ENCODE measurements around the gene TMTC2. TPM values are rescaled to one million over a fixed set of nuclear protein-coding genes. Genes with fewer than 3 reads are reported as not detected.
"Not testable (repeated sequence)": the region's sequence is repeated elsewhere in the genome, so short reads cannot be mapped to it uniquely, and the experiment has no call there.

Gene TMTC2
- total RNA-seq, 1 experiment from 2014 or later = 10.8 TPM

DNA sequence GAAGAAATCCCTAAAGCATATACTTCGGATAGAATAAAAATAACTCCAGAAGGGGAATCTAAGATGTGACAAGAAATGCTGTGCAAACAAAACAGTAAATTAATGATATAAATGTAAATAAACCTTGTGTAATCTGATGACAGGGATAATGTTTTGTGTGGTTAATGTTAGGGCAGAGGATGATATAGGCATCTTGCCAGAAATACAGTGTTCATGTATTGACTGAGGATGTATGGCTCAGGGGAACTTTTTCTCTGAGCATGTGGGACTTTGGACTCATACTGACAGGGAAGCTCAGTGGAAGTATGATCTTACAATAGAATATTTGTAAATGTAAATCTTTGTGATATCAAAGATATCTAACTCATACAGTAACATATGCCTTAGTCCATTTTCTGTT is 420.2 kb downstream of the TMTC2 start:
- no peak for DNase-seq (ENCODE audit: extremely low read depth, low read depth)

DNA sequence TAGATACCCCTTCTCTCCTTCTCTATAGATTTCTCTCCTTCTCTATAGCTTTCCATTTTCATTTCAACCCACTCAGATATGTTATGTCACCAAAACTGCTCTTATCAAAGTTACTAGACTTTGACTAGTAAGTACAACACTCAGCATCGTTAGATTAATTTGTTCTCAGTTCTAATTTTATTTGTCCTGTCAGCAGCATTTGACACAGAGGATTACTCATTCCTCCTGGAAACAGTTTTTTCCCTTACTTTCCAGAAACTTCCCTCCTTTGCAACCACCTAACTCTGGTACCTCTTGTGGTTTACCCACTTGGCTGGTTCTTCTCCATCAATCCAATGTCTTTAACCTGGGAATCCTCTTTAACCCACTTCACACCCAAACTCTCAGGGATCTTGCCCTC is 423.7 kb downstream of the TMTC2 start:
- no peak for DNase-seq (ENCODE audit: extremely low read depth, low read depth)

DNA sequence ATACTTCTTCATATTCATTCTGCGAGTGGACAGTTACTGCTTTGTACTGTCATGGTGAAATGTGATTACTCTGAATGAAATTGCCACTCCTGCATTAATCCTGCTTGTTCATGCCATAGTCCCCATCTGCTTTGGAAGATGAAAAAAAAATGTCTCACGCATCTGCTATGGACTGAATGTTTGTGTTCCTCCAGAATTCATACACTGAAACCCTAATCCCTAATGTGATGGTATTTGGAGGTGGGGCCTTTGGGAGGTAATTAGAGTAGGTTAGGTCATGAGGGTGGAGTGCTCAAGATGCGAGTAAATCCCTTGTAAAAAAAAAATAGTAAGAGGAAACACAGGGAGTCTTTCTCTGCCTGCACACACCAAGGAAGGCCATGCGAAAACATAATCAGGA is 427.2 kb downstream of the TMTC2 start:
- no peak for DNase-seq (ENCODE audit: extremely low read depth, low read depth)

DNA sequence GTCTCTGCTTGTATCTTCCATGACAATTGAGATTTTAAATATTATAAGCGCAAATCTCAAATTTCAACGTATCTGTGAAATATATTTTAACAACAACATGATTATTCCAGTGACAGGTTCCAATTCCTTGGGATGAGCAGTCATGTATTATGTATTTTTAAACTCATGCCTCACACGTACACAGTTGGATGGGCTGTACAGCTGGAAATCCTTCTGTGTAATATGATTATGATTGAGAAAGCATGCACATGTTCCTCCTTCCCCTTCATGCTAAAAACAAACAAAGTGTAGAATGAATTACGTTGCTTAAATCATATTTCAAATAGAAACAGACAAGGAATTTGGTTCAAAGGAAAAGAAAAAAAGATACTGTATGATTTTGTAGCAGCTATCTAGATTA is 428.3 kb downstream of the TMTC2 start:
- no peak for DNase-seq (ENCODE audit: extremely low read depth, low read depth)

DNA sequence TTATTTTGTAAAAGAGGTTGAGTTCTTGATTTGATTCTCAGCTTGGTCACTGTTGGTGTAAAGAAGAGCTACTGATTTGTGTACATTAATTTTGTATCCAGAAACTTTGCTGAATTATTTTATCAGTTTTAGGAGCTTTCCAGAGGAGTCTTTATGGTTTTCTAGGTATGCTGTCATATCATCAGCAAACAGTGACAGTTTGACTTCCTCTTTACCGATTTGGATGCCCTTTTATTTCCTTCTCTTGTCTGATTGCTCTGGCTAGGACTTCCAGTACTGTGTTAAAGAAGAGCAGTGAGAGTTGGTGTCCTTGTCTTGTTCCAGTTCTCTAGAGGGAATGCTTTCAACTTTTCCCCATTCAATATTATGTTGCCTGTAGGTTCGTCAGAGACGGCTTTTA is 431.2 kb downstream of the TMTC2 start:
- not testable (repeated sequence) for DNase-seq (ENCODE audit: extremely low read depth, low read depth)

DNA sequence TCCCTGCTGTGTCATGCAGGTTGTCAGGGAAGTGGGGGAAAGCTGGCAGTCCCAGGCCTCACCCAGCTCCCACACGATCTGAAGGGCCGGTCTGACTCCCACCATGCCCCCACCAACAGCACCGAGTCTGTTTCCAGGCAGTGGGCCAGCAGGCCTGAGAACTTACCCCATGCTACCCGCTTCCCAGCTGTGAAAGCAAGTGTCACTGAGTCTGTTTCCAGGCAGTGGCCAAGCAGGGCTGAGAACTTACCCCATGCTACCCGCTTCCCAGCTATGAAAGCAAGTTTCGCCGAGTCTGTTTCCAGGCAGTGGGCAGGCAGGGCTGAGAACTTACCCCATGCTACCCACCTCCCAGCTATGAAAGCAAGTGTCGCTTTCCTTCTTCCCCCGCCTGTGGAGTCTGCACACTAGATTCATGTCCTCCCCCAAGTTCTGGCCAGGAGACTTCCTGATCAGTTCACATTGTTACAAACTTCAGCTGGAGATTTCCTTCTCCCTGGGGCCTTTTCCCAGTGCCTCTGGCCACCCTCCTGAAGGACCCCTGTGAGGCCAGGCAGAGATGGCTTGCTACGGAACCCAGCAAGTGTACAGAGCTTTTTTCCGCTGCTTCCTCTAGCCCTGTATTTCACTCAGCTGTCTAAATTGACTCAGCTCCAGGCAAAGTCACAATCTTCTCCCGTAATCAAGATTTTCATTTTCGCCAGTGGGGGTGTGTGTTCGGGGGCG is 435.4 kb downstream of the TMTC2 start:
- no peak for DNase-seq (ENCODE audit: extremely low read depth, low read depth)

DNA sequence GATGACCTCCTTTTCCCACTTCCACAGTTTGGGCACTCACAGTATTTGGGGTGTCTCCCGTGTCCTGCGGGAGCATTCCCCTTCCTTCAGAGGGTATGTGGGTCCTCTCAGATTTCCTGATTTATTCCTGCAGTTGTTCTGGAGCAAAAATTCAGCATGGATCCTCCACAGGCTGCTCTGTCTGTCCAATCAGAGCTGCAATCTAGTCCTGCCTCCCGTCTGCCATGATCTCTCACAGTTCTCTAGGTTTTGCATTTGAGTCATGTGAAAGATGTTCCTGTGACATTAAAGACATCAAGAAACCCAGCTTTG is 435.9 kb downstream of the TMTC2 start:
- no peak for DNase-seq (ENCODE audit: extremely low read depth, low read depth)

DNA sequence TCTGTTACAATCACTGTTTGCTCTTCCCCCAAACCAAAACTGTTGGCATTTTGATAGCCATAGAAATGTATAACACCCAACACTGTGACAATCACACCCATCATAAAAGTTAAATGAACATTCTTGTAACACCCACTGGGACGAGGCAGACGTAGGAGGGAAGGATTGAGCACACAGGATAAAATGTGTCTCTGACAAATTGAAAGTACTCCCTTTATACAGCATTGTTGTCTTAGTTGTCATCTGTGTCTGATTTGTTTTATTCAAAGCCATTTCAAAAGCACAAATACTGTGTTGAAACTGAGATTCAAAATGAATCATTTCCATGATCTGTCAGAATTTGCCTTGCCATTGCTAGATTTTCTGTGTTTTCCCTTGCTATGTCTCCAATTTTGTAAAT is 436.3 kb downstream of the TMTC2 start:
- DNase-seq (ENCODE audit: extremely low read depth, low read depth) = no peak

DNA sequence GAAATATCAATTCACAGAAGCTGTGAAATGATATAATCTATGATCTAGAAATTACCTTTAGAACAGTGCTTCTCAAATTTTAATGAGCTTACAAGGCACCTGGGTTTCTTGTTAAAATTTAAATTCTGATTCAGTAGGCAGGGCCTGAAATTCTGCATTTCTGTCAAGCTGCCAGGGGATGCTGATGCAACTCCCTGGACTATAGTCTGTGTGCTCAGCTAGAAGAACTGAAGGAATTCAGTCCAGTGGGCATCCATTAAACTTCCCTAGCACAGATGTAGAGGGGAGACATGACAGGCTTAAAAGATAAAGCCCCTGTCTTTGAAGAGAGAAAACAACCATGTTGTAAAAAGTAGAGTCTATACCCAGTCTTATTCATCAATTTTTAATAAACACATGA is 441.8 kb downstream of the TMTC2 start:
- DNase-seq (ENCODE audit: extremely low read depth, low read depth) = no peak

DNA sequence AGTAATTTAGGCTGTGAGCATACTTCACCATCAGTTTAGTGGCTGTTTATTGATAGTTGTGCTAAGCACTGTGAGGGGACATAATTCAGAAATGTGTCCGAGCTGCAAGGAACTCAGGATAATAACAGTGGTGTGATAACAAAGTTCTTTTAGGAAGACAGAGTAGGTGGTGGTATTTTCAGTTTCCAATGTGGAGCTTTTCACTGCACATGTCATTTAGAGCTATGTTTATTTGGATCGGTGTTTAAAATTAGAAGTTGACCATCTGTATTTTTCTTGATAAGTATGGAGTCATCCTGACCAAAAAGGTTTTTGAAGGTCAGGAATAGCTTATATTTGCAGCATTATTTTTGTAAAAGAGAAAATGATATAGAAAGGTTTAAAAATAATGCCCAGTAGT is 443.5 kb downstream of the TMTC2 start:
- no peak for DNase-seq (ENCODE audit: extremely low read depth, low read depth)

DNA sequence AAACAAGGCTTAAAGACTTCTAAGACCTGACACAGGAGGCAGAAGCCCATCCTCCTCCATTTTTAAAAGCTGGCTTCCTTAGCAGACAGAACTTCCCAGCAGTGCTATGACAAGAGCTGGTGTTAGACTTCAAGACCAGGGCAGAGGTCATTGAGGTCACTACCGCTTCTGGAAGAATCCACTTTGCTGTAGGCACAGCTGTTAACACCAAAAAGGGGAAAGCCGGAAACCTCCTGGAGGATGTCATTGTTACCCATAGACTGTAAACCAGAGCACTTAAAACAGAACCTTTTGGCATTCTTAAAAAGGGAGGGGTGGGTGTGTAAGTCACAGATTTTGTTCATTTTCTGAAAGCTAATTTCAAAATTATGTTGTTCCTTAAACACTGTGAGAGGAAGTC is 445.7 kb downstream of the TMTC2 start:
- DNase-seq (ENCODE audit: extremely low read depth, low read depth) = no peak

DNA sequence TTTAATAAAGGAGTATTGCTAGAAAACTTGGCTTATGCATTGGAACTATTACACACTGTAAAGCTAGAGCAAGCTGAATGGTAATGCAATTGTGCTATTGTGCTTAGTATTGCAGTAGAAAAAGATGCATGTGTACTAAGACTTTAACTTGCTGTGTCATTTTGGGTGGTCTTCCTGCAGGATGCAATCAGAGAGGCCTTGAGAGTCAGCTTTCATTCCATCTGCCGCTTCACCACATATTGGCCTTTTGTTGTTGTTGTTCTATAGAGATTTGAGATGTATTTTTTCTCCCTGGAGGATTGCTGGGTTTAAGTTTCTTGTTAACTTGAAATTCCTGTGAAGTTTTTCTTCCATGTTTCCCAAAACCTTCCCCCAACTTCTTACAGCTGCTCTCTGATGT is 449.7 kb downstream of the TMTC2 start:
- DNase-seq (ENCODE audit: extremely low read depth, low read depth) = no peak

DNA sequence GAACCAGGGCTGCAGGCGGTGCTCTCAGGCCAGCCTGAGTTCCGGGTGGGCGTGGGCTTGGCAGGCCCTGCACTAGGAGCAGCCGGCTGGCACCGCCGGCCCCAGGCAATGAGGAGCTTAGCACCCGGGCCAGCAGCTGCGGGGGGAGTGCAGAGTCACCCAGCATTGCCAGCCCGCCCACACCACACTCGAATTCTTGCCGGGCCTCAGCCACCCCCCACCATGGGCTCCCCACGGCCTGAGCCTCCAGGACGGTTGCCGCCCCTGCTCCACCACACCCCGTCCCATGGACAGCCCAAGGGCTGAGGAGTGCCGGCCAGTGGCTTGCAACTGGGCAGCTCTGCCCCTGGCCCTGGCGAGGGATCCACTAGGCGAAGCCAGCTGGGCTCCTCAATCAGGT is 453.4 kb downstream of the TMTC2 start:
- DNase-seq (ENCODE audit: extremely low read depth, low read depth) = no peak

DNA sequence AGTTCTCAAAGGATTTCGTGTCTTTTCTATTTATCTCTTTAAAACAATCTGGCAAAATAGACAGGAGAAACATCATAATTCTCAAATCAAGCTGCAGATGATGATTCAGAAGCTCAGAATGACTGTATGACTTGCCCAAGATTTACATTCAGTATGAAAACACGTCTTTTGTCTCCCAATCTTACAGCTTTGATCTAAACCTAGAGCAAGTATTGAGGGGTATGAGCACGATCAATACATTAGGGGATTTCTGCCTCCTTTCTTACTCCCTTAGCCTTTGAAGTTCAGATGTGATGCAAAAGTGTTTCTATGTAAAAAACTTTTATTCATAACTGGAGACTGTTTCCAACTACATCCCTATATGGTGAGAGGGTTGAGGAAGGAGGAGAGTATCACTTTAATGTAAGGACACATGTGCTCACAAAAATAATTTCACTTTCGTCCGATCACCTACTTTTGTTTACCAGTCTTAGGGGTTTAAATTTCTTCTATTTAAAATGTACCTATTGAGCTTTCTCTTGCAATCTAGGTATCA is 454.8 kb downstream of the TMTC2 start:
- no peak for DNase-seq (ENCODE audit: extremely low read depth, low read depth)

DNA sequence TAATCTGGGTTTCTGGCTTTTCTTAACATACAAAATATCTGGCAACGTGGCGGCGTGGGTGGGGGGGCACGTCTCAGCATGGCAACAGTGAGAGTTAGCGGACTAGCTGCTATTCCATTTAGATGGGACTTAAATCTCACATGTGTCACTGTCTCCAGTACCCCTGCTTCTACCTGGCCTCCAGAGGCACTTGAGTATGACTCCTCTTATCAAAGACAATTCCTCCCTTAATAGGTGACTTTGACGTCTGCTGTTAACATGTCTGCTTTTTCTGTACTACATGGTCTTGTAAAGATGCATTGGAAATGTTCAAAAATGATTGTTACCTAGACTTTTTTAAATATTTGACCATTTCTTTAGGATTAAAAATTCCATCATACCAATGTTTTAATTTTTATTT is 456.2 kb downstream of the TMTC2 start:
- no peak for DNase-seq (ENCODE audit: extremely low read depth, low read depth)

DNA sequence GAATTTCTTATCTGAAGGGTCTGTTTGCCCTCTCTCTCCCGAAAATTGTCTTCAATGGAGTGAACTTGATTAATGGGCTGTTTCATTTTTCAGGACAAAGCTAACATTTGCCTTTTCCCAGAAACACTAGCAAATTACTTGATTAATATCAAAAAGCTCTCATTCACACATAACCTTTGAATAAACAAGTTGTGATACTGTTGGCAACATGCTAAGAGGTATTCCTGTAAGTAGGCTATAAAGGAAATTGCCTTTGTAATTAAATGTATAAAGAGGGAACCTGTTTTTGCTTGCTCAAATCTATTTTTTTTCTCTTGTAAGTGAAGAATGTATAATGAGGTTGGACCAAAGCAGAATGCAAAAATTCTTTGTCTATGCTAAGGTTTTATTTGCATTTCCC is 457.2 kb downstream of the TMTC2 start:
- DNase-seq (ENCODE audit: extremely low read depth, low read depth) = no peak

DNA sequence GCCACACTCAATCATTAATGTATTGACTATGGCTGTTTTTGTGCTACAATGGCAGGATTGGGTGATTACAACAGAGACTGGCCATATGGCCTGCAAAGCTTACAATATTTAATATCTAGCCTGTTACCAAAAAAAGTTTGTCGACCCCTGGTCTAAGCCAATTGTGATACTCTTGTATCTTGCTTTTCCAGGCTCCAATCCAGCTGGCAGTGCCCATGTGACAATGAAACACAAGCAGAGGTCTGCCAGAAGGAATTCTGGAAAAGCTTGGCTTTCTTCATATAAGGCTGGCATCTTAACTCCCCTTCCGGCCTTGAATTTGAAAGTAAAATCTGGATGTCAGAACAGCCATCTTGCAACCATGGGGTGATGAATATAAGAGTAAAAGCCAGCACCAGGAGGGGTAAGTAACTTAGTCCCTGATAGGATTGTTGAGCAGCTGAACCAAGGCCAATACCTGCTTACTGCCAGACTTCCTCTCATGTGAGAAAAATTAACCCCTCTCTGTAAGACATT is 458.7 kb downstream of the TMTC2 start:
- DNase-seq (ENCODE audit: extremely low read depth, low read depth) = no peak

DNA sequence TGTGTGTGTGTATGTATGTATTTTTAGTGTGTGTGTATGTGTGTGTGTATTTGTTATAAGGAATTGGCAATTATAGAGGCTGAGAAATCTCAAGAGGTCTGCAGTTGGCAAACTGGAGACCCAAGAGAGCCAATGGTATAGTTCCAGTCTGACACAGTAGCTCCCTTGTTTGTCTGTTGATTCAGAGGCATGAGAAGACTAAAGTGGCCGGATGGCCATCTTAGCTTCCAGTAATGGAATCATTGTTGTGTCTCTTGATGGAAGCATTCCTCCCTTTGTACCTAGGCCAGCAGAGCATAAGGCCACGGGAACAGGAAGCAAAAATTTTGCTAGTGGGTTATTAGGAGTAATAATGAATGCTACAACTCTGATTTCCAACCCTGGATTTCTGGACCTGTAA is 460.6 kb downstream of the TMTC2 start:
- DNase-seq (ENCODE audit: extremely low read depth, low read depth) = no peak

DNA sequence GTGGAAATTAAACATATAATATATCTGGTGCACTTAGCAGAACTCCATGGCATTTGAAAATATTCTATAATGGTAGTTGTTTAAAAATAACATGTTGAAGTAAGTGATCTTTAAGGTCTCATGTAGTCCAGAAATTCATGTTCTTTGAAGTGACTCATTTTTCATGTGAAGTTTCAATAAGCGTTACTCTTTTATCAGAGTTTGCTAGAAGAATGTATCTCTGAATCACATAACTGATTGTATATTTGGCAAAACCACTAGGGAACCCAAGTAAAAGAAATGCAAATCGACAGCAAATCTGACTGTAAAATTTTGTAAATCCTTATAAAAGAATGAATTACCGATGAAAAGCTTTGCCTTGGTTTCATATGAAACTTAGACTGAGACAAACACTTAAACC is 463.3 kb downstream of the TMTC2 start:
- DNase-seq (ENCODE audit: extremely low read depth, low read depth) = no peak

DNA sequence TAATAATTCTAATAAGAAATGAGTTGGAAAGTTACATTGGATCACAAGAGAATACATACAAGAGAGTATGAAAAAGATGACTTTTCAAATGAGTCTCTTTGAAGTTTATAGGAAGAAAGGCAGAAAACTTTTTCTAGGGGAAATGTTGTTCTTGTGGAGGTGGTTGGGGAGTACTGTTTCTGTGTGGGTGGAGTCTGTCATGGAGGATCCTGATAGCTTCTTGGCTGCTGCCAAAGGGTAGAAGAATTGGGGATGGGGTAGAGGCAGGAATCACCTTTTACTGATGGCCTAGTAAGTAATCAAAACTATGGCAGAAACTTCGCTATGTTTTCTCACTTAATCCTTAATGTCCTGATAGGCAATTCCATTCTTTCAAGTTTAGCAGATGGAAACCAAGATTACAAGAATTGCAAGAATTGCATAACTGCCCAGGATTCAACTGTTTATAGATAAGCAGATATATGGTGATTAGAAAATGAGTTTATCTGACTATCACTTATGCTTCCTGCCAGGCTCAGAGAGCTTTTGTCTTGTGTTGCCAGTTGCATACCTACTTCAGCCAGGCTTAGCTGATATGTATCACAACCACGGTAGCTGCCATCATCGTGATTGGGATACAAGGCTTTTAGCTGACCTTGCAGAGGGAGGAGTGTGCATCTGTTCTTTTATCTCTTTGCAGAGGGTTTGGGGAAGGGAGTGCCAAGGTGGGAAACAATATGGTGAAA is 463.9 kb downstream of the TMTC2 start:
- no peak for DNase-seq (ENCODE audit: extremely low read depth, low read depth)

DNA sequence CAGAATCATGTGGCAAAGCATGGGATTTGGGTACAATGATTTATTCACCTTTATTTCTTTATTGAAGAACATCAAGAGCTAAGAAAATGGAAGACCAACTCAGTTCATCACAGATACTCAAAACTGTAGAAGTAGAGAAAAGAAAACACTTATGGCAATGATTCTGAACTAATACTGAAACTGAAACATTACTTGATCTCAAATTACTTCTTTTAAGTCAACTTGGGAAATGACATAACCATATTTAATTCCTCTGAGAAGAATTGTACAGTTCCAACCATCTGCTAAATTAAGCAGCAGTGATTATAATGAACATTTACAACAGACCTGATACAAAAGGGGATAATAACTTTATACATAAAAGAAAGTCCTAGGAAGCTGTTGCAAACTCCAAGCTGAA is 466.5 kb downstream of the TMTC2 start:
- no peak for DNase-seq (ENCODE audit: extremely low read depth, low read depth)

DNA sequence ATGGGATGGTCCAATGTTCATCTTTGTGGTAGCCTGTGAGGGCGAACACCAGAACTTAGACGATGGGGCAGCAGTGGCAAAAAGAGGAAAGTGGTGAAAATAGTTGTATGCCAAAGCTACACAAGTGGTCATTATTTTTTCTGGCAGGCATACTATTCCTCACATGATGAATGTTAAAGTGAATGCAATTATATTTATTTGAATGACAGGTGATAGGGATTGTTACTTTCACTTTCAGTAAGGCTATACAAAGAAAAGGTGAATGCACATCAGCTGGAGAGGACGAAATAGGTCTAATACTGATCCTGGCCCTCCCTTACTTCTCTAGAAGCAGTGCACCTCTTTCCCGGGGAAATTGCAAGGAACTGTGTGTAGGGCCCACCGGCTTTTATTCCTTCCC is 470.1 kb downstream of the TMTC2 start:
- DNase-seq (ENCODE audit: extremely low read depth, low read depth) = no peak

All from NCI-H460 (cell line).